IMR-90 (cell line): ENCODE measurements around the gene PIGU. TPM values are rescaled to one million over a fixed set of nuclear protein-coding genes. Genes with fewer than 3 reads are reported as not detected.

Experiments used
- ATAC-seq: fragments of 200-7000 bp; cut with Tn5 transposase; 2 replicates; pipeline ENCODE4 v1.9.1; 2020; ENCODE audit warnings: low read depth, mild to moderate bottlenecking, moderate library complexity
- BruUV-seq: library from RNA; stranded (reverse); fragments of 400-500 nt; replicated peaks from 2 replicates; lab custom pipeline; 2021; lab: Mats Ljungman, UMichigan
- CTCF ChIA-PET: fragments of 300-600 bp; formaldehyde crosslinking; extraction: SDS; loops from one replicate; lab custom pipeline; 2021; ENCODE audit warnings: antibody characterized with exemption; lab: Yijun Ruan, JAX
- POLR2A ChIA-PET: fragments of 300-600 bp; sonication (Branson Sonifier 250); formaldehyde crosslinking; loops from one replicate; lab custom pipeline; 2022; ENCODE audit warnings: antibody characterized with exemption; ENCODE audit not compliant: unreplicated experiment; lab: Charles Lee
- DNase-seq: peaks from one replicate; pipeline ENCODE4 v3.0.0; 2013
- H2AFZ ChIP-seq: replicated peaks from 2 replicates; pipeline ENCODE3; 2013; ENCODE audit warnings: low read length, mild to moderate bottlenecking; ENCODE audit not compliant: poor library complexity
- H2AK5ac ChIP-seq: 2 replicates; pipeline ENCODE4 v1.6.1; 2013; ENCODE audit warnings: low read depth, low read length, inconsistent platforms
- H2AK9ac ChIP-seq: replicated peaks from 2 replicates; pipeline ENCODE3; 2013; ENCODE audit warnings: mild to moderate bottlenecking, low read depth, low read length, moderate library complexity; ENCODE audit not compliant: poor library complexity
- H2BK120ac ChIP-seq: 2 replicates; pipeline ENCODE4 v1.6.1; 2013; ENCODE audit warnings: low read depth, low read length, inconsistent platforms
- H2BK15ac ChIP-seq: 3 replicates; pipeline ENCODE4 v1.6.1; 2013; ENCODE audit warnings: low read depth, low read length, inconsistent platforms
- H2BK20ac ChIP-seq: 2 replicates; pipeline ENCODE4 v1.6.1; 2013; ENCODE audit warnings: low read depth, mild to moderate bottlenecking, inconsistent platforms, low read length, moderate library complexity
- H2BK5ac ChIP-seq: 2 replicates; pipeline ENCODE4 v1.6.1; 2013; ENCODE audit warnings: mild to moderate bottlenecking, low read depth, low read length, inconsistent platforms; ENCODE audit not compliant: poor library complexity, severe bottlenecking
- H3K14ac ChIP-seq: replicated peaks from 2 replicates; pipeline ENCODE4 v1.6.1; 2013; ENCODE audit warnings: low read depth, low read length, inconsistent platforms
- H3K18ac ChIP-seq: 2 replicates; pipeline ENCODE4 v1.6.1; 2013; ENCODE audit warnings: low read depth, low read length, control low read depth
- H3K23ac ChIP-seq: 2 replicates; pipeline ENCODE4 v1.6.1; 2013; ENCODE audit warnings: low read depth, low read length, inconsistent platforms
- H3K27ac ChIP-seq: 2 replicates; pipeline ENCODE4 v1.5.1; 2013; ENCODE audit warnings: mild to moderate bottlenecking, control low read depth, low read length; ENCODE audit not compliant: insufficient read depth
- H3K27me3 ChIP-seq: 2 replicates; pipeline ENCODE4 v1.6.1; 2013; ENCODE audit warnings: low read length; ENCODE audit not compliant: control insufficient read depth, insufficient read depth
- H3K36me3 ChIP-seq: 2 replicates; pipeline ENCODE4 v1.6.1; 2013; ENCODE audit warnings: low read length, mixed read lengths; ENCODE audit not compliant: control insufficient read depth, insufficient read depth
- H3K4ac ChIP-seq: 2 replicates; pipeline ENCODE4 v1.6.1; 2013; ENCODE audit warnings: low read depth, low read length, inconsistent platforms
- H3K4me1 ChIP-seq: 2 replicates; pipeline ENCODE4 v1.6.1; 2013; ENCODE audit warnings: low read length, mixed read lengths; ENCODE audit not compliant: control insufficient read depth, insufficient read depth
- H3K4me2 ChIP-seq: 2 replicates; pipeline ENCODE4 v1.6.1; 2013; ENCODE audit warnings: low read depth, mild to moderate bottlenecking, control low read depth, low read length, moderate library complexity
- H3K4me3 ChIP-seq: 2 replicates; pipeline ENCODE4 v1.5.1; 2013; ENCODE audit warnings: low read depth, mild to moderate bottlenecking, control low read depth, low read length, moderate library complexity; ENCODE audit not compliant: insufficient read depth
- H3K56ac ChIP-seq: 2 replicates; pipeline ENCODE4 v1.6.1; 2013; ENCODE audit warnings: low read length, inconsistent platforms; ENCODE audit not compliant: insufficient read depth; ENCODE audit errors: extremely low read depth
- H3K79me1 ChIP-seq, 2 experiments: 2 replicates each; pipeline ENCODE4 v1.6.1; 2013; ENCODE audit warnings: low read length in 2 of 2, inconsistent platforms in 1 of 2, low read depth in 1 of 2
- H3K9ac ChIP-seq: 2 replicates; pipeline ENCODE4 v1.6.1; 2013; ENCODE audit warnings: low read depth, low read length, control low read depth
- H3K9me1 ChIP-seq: 2 replicates; pipeline ENCODE4 v1.6.1; 2013; ENCODE audit warnings: low read length, inconsistent platforms; ENCODE audit not compliant: insufficient read depth
- H3K9me3 ChIP-seq: 2 replicates; pipeline ENCODE4 v1.6.1; 2013; ENCODE audit warnings: low read length; ENCODE audit not compliant: control insufficient read depth, insufficient read depth
- H4K20me1 ChIP-seq: 2 replicates; pipeline ENCODE4 v1.6.1; 2013; ENCODE audit warnings: low read length, inconsistent platforms; ENCODE audit not compliant: insufficient read depth
- H4K5ac ChIP-seq: 2 replicates; pipeline ENCODE4 v1.6.1; 2013; ENCODE audit warnings: mild to moderate bottlenecking, low read depth, low read length, control low read depth
- H4K8ac ChIP-seq, 2 experiments: 2 replicates each; pipeline ENCODE4 v1.6.1; 2013; ENCODE audit warnings: low read depth in 2 of 2, low read length in 2 of 2, control low read depth in 1 of 2, inconsistent platforms in 1 of 2
- H4K91ac ChIP-seq: 2 replicates; pipeline ENCODE4 v1.6.1; 2013; ENCODE audit warnings: low read depth, low read length, inconsistent platforms; ENCODE audit not compliant: insufficient read depth
- CTCF ChIP-seq: conservative IDR thresholded peaks from 2 replicates; pipeline ENCODE4 v1.5.1; 2012; ENCODE audit warnings: mild to moderate bottlenecking, low read depth, low read length, improper control_type of control experiment
- FOS ChIP-seq: fragments of 150-350 bp; IDR thresholded peaks from 2 replicates; pipeline ENCODE4 v1.6.1; 2016; ENCODE audit warnings: low read depth, low read length
- MAZ ChIP-seq: IDR thresholded peaks from 2 replicates; pipeline ENCODE4 v1.6.1; 2012; ENCODE audit warnings: low read depth, mild to moderate bottlenecking, low read length, improper control_type of control experiment, moderate library complexity, borderline replicate concordance
- WGBS, 2 experiments: methylation state at CpG; one replicate each; pipeline versions ENCODE4 v1.1.5 to v1.1.7; 2013; ENCODE audit warnings: missing lambda C conversion rate in 2 of 2; ENCODE audit not compliant: insufficient read length in 1 of 2; ENCODE audit errors: extremely low coverage in 2 of 2; 5-methylcytosine and 5-hydroxymethylcytosine counted together
- dilution Hi-C: fragments of 300-500 bp; cut with HindIII; formaldehyde crosslinking; loops from one replicate; pipeline ENCODE4 v1.14.3; 2018; ENCODE audit warnings: low sequenced_read_pairs; ENCODE audit not compliant: unreplicated experiment
- in situ Hi-C: fragments of 300-500 bp; cut with MboI; formaldehyde crosslinking; loops from 3 replicates; pipeline ENCODE4 v1.14.3; 2019; ENCODE audit warnings: low sequenced_read_pairs, inconsistent platforms, mixed read lengths
- intact Hi-C: fragments of 100-400 bp; cut with micrococcal nuclease; formaldehyde crosslinking; loops from 2 replicates; pipeline ENCODE4 v1.10.0; 2022
- polyA plus RNA-seq, 3 experiments: library from polyadenylated mRNA; depleted of rRNA; stranded (reverse); fragments of >200 nt; gene quantifications; 2 replicates each; pipeline ENCODE4 v1.2.3, GENCODE V29; 2012; ENCODE audit warnings: low replicate concordance in 1 of 3
- total RNA-seq: library from RNA; depleted of rRNA; stranded (reverse); fragments of >200 nt; gene quantifications from 2 replicates; pipeline ENCODE4 v1.2.3, GENCODE V29; 2012

The PIGU gene
- total and polyA plus RNA-seq, 2 of the 4 experiments (the other 2 are of a cell fraction) = 11.1 to 31.1 TPM

GRCh38 chr20:34705397-34706301, 28.8 kb upstream of the PIGU start:
- ChIA-PET CTCF (interaction anchor here (0.6 to 1.2 kb wide), 2 partner anchors 15 to 167 kb away, joined by 5 read pairs; no protein-coding TSS in a partner anchor), POLR2A (no interaction called here)
- Histone ChIP-seq H2BK15ac (no peak overlapping the region), H2BK5ac (no peak overlapping the region), H3K9ac (no peak overlapping the region; the same call in 1 of the 2 replicates), H3K18ac (no peak overlapping the region), H3K56ac (no peak overlapping the region), H3K4me1 (peaks cover 13% of the 10 kb centered on the region), H3K14ac (no peak overlapping the region), H3K4ac (peak overlapping the region; percentile 75; the same call in 1 of the 2 replicates), H3K4me3 (peak overlapping the region; percentile 69), H2AFZ (peak overlapping the region; percentile 96), H4K8ac (peak overlapping the region in 1 of 2 experiments; percentile 83; a peak in 2 of 4 replicates), H3K9me3 (no peaks in the 10 kb centered on the region), H2AK9ac (peak overlapping the region; percentile 66), H4K91ac (no peak overlapping the region; the same call in 1 of the 2 replicates), H2BK20ac (no peak overlapping the region), H4K5ac (no peak overlapping the region), H3K23ac (peak overlapping the region; percentile 48; the same call in 1 of the 2 replicates), H3K36me3 (peaks cover 4% of the 10 kb centered on the region; the same call in 1 of the 2 replicates), H3K4me2 (peak overlapping the region; percentile 70), H3K79me1 (peaks cover 0 to 39% of the 10 kb centered on the region in 2 experiments; a peak in 2 of 4 replicates), H2BK120ac (no peak overlapping the region), H4K20me1 (0 out of 2 replicates have a peak, but pooled peaks cover 5% of the 10 kb centered on the region), H3K27ac (no peak overlapping the region), H2AK5ac (peak overlapping the region; percentile 72; the same call in 1 of the 2 replicates), H3K27me3 (no peaks in the 10 kb centered on the region), H3K9me1 (peaks cover 13% of the 10 kb centered on the region)
- ATAC-seq = no peak
- dilution Hi-C loops = no loop called here
- no TSS peak for BruUV-seq
- TF ChIP-seq FOS (peak; percentile 38; the same call in 1 of the 2 replicates), CTCF (0 out of 2 replicates have a peak, but pooled peaks have one; percentile 15), MAZ (no peak)
- in situ Hi-C loops = no loop called here
- peak; percentile 23 for DNase-seq
- intact Hi-C loops = loop anchor here (5.0 kb wide), 3 partner anchors 62 to 393 kb away; no protein-coding TSS in a partner anchor
- WGBS, 2 experiments = 100% methylated on average over 1 of the region's 6 CpGs; no CpG with 5 or more reads in 1 of the 2 experiments
